OCI-LY3 (cell line): Measurements from ENCODE around the gene PODXL.

ENCODE experiments used
- H2AFZ ChIP-seq: fragments of 200-600, 300-600 bp; shearing (Covaris generic); 2 replicates; pipeline ENCODE4 v1.6.0; 2014; ENCODE audit warnings: antibody characterized with exemption, low read depth, low read length
- H3K27ac ChIP-seq: fragments of 200-600, 300-600 bp; sonication (generic); 2 replicates; pipeline ENCODE4 v1.5.1; 2014; ENCODE audit warnings: mild to moderate bottlenecking, low read length, moderate library complexity, mixed read lengths
- H3K27me3 ChIP-seq: fragments of 200-600, 300-600 bp; sonication (generic); 2 replicates; pipeline ENCODE4 v1.6.1; 2014; ENCODE audit warnings: low read depth, low read length, mixed read lengths
- H3K36me3 ChIP-seq: fragments of 200-600, 300-600 bp; sonication (generic); replicated peaks from 2 replicates; pipeline ENCODE3; 2014; ENCODE audit warnings: low read depth, low read length, mixed read lengths
- H3K4me1 ChIP-seq: fragments of 300-600, 200-600 bp; sonication (generic); 2 replicates; pipeline ENCODE4 v1.6.1; 2014; ENCODE audit warnings: low read length, mixed read lengths
- H3K4me2 ChIP-seq: fragments of 200-600, 300-600 bp; sonication (generic); 2 replicates; pipeline ENCODE4 v1.6.1; 2014; ENCODE audit warnings: low read length, mixed read lengths
- H3K4me3 ChIP-seq: fragments of 300-600, 200-600 bp; sonication (generic); 2 replicates; pipeline ENCODE4 v1.5.1; 2014; ENCODE audit warnings: antibody characterized with exemption, mild to moderate bottlenecking, low read length, moderate library complexity
- H3K79me2 ChIP-seq: fragments of 300-600, 200-600 bp; shearing (Covaris generic); 2 replicates; pipeline ENCODE4 v1.6.1; 2014; ENCODE audit warnings: mild to moderate bottlenecking, low read length, mixed read lengths
- H3K9ac ChIP-seq: fragments of 300-600, 200-600 bp; shearing (Covaris generic); 2 replicates; pipeline ENCODE4 v1.6.0; 2014; ENCODE audit warnings: mild to moderate bottlenecking, low read length, moderate library complexity
- H3K9me3 ChIP-seq: fragments of 200-600, 300-600 bp; shearing (Covaris generic); 2 replicates; pipeline ENCODE4 v1.6.1; 2014; ENCODE audit warnings: low read length, mixed read lengths; ENCODE audit not compliant: insufficient read depth
- H4K20me1 ChIP-seq: fragments of 200-600, 300-600 bp; sonication (generic); 2 replicates; pipeline ENCODE4 v1.6.1; 2016; ENCODE audit warnings: low read length, mixed read lengths; ENCODE audit not compliant: insufficient read depth
- EZH2phosphoT487 ChIP-seq: fragments of 200-600 bp; shearing (Covaris generic); IDR thresholded peaks from 2 replicates; pipeline ENCODE4 v1.6.1; 2018; ENCODE audit warnings: antibody characterized with exemption, mixed run types, low read depth
- TF ChIP-seq, protein P1 (sequence below): fragments of 200-600, 300-600 bp; sonication (generic); IDR thresholded peaks from 2 replicates; pipeline ENCODE4 v1.5.1; 2014; ENCODE audit warnings: antibody characterized with exemption, low read length, low read depth

The PODXL gene

DNA sequence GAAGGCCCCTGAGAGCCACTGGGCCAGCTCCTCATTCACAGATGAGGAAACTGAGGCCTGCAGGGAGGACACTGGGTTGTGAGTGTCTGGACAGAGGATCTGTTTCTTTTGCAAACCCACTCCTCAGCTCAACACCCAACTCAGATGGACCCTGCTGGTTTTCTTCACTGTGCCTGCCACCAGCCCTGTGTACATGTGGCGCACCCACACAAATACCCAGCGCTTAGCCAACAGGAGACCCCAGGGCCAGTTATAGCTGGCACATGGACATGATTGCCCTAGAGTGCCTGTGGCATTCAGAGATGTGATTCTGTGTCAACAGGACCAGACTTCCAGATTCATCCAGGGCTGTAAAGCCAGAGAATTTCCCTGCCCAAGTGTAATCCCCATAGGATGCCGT lies 12.4 kb downstream of the PODXL start:
- Histone ChIP-seq H3K4me2 (no peak overlapping the region), H2AFZ (no peak overlapping the region), H3K4me3 (no peak overlapping the region), H3K27me3 (no peaks in the 10 kb centered on the region), H3K27ac (no peak overlapping the region), H4K20me1 (no peaks in the 10 kb centered on the region), H3K4me1 (peaks cover 8% of the 10 kb centered on the region; the same call in 1 of the 2 replicates), H3K9me3 (no peaks in the 10 kb centered on the region), H3K79me2 (no peaks in the 10 kb centered on the region), H3K36me3 (no peaks in the 10 kb centered on the region), H3K9ac (no peak overlapping the region)
- TF ChIP-seq, protein P1, sequence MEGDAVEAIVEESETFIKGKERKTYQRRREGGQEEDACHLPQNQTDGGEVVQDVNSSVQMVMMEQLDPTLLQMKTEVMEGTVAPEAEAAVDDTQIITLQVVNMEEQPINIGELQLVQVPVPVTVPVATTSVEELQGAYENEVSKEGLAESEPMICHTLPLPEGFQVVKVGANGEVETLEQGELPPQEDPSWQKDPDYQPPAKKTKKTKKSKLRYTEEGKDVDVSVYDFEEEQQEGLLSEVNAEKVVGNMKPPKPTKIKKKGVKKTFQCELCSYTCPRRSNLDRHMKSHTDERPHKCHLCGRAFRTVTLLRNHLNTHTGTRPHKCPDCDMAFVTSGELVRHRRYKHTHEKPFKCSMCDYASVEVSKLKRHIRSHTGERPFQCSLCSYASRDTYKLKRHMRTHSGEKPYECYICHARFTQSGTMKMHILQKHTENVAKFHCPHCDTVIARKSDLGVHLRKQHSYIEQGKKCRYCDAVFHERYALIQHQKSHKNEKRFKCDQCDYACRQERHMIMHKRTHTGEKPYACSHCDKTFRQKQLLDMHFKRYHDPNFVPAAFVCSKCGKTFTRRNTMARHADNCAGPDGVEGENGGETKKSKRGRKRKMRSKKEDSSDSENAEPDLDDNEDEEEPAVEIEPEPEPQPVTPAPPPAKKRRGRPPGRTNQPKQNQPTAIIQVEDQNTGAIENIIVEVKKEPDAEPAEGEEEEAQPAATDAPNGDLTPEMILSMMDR = no peak
- TF ChIP-seq EZH2phosphoT487 = no peak

DNA sequence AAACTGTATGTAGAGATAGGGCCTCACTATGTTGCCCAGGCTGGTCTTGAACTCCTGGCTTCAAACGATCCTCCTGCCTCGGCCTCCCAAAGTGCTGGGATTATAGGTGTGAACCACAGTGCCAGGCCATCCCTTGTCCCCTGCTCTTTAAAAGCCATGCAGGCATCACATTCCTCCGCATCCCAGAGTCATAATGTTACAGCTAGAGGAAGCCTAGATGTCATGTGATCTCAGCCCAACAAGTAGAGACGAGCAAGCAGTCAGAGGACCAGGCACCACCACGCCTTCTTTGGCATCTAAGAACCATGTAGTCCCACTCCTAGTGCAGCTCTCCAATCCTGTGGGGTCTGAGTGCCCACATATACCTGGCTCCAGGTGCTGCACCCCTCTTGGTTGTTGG lies 13.1 kb downstream of the PODXL start:
- Histone ChIP-seq H4K20me1 (no peaks in the 10 kb centered on the region), H3K27me3 (no peaks in the 10 kb centered on the region), H3K79me2 (no peaks in the 10 kb centered on the region), H3K9ac (no peak overlapping the region), H3K36me3 (no peaks in the 10 kb centered on the region), H3K27ac (no peak overlapping the region), H3K4me1 (peaks cover 8% of the 10 kb centered on the region; the same call in 1 of the 2 replicates), H3K4me2 (no peak overlapping the region), H3K9me3 (no peaks in the 10 kb centered on the region), H2AFZ (no peak overlapping the region), H3K4me3 (no peak overlapping the region)
- TF ChIP-seq EZH2phosphoT487 = no peak
- TF ChIP-seq, protein P1 = no peak

DNA sequence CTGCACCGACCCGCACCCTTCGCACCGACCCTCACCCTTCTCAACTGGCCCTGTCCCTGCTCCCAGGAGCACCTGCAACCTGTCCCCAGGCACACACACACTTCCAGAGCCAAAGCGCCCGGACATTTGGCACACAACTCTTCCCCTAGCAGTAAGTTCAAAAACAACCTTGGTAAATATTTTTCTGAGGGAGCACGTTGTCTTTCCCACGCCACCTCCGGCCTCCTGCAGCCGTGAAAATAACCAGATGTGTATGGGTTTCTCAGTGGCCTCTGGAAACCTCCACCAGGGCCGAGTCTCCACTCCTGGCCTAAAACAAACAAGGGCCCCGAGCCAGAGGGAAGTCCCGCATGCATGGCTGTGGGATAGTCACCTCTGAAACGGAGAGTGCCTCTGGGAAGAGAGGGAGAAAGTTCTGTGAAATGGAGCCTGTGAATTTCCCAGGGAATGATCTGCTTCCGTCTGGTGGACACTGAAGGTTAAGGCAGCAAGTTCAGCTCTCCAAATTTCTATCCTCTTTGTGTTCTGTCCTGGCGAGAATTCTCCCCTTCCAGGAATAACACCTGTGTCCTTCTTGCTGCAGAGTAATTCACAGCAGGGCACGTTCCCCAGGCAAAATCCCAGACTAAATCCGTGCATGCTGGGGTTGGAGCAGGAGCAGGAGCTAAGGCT lies 15.8 kb downstream of the PODXL start:
- H3K79me2 ChIP-seq = no peaks in the 10 kb centered on the region
- H2AFZ ChIP-seq = no peak overlapping the region

DNA sequence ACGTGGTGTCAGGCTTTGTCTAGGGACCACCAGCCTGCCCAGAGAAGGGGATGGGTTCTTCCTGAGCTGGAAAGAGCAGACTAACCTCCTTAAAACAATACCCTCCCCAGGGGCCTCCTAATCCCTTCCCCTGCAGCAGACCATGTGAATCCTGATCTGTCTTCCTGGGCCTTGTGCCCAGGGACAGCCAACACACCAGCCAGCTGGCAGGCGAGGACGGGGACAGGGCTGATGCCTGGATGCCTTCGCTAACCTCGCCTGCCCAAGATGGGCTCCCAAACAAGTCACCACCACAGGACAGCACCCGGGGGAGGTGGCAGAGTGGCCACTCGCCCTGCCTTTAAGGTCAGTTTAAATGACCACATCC lies 17.6 kb downstream of the PODXL start:
- TF ChIP-seq, protein P1 = no peak
- no peak for TF ChIP-seq EZH2phosphoT487
- no peaks in the 10 kb centered on the region for H3K27me3 ChIP-seq

More for the DNA sequence above, 15.8 kb downstream of the PODXL start:
- Histone ChIP-seq H3K36me3 (no peaks in the 10 kb centered on the region), H3K4me3 (no peak overlapping the region), H3K9ac (no peak overlapping the region), H4K20me1 (no peaks in the 10 kb centered on the region), H3K4me2 (no peak overlapping the region), H3K9me3 (no peaks in the 10 kb centered on the region), H3K27me3 (no peaks in the 10 kb centered on the region), H3K4me1 (0 out of 2 replicates have a peak, but pooled peaks cover 3% of the 10 kb centered on the region), H3K27ac (no peak overlapping the region)
- TF ChIP-seq EZH2phosphoT487 = no peak
- TF ChIP-seq, protein P1 = no peak

More for the DNA sequence above, 17.6 kb downstream of the PODXL start:
- no peaks in the 10 kb centered on the region for H3K4me1 ChIP-seq
- no peak overlapping the region for H3K4me3 ChIP-seq
- no peaks in the 10 kb centered on the region for H3K36me3 ChIP-seq
- H2AFZ ChIP-seq = no peak overlapping the region
- no peak overlapping the region for H3K4me2 ChIP-seq
- H4K20me1 ChIP-seq = no peaks in the 10 kb centered on the region
- no peaks in the 10 kb centered on the region for H3K9me3 ChIP-seq
- no peak overlapping the region for H3K9ac ChIP-seq
- H3K27ac ChIP-seq = no peak overlapping the region
- H3K79me2 ChIP-seq = no peaks in the 10 kb centered on the region
